OCI-LY7 (cell line): ENCODE results near the gene SLC4A9. TPM values are rescaled to one million over a fixed set of nuclear protein-coding genes. Genes with fewer than 3 reads are reported as not detected.

Experiments used
- BruUV-seq: library from RNA; stranded (reverse); fragments of 400-500 nt; replicated peaks from 2 replicates; lab custom pipeline; 2021; lab: Mats Ljungman, UMichigan
- CTCF ChIA-PET: fragments of 300-600 bp; sonication (Branson Sonifier 250); formaldehyde crosslinking; loops from one replicate; lab custom pipeline; 2022; ENCODE audit warnings: antibody characterized with exemption; ENCODE audit not compliant: unreplicated experiment; lab: Charles Lee
- POLR2A ChIA-PET: fragments of 300-600 bp; sonication (Branson Sonifier 250); formaldehyde crosslinking; loops from one replicate; lab custom pipeline; 2022; ENCODE audit warnings: antibody characterized with exemption; lab: Charles Lee
- DNase-seq: peaks from one replicate; pipeline ENCODE4 v3.0.0-alpha.2; 2015; ENCODE audit warnings: low spot score
- H2AFZ ChIP-seq: fragments of 200-600 bp; sonication (generic), shearing (Covaris generic); 2 replicates; pipeline ENCODE4 v1.6.1; 2014; ENCODE audit warnings: mild to moderate bottlenecking, antibody characterized with exemption, low read length, moderate library complexity
- H3K27ac ChIP-seq: fragments of 200-600 bp; sonication (generic); 2 replicates; pipeline ENCODE4 v1.5.1; 2014; ENCODE audit warnings: mixed run types, low read depth, mild to moderate bottlenecking, moderate library complexity, low read length, inconsistent platforms; ENCODE audit not compliant: poor library complexity, severe bottlenecking
- H3K36me3 ChIP-seq: fragments of 200-600 bp; sonication (generic); 2 replicates; pipeline ENCODE4 v1.6.1; 2014; ENCODE audit warnings: mild to moderate bottlenecking, antibody characterized with exemption, low read length, moderate library complexity, mixed read lengths; ENCODE audit not compliant: insufficient read depth
- H3K4me1 ChIP-seq: fragments of 200-600 bp; sonication (generic); 2 replicates; pipeline ENCODE4 v1.5.1; 2014; ENCODE audit warnings: mild to moderate bottlenecking, low read length; ENCODE audit not compliant: insufficient read depth, poor library complexity, severe bottlenecking
- H3K4me2 ChIP-seq: fragments of 200-600 bp; sonication (generic); 2 replicates; pipeline ENCODE4 v1.6.1; 2014; ENCODE audit warnings: mild to moderate bottlenecking, low read length
- H3K4me3 ChIP-seq: fragments of 200-600 bp; sonication (generic); 2 replicates; pipeline ENCODE4 v1.5.1; 2014; ENCODE audit warnings: mild to moderate bottlenecking, low read depth, low read length; ENCODE audit not compliant: poor library complexity, severe bottlenecking
- H3K79me2 ChIP-seq: fragments of 200-600 bp; sonication (generic); 2 replicates; pipeline ENCODE4 v1.6.1; 2016; ENCODE audit warnings: low read depth, mild to moderate bottlenecking, low read length, moderate library complexity, mixed read lengths; ENCODE audit not compliant: insufficient read depth
- H3K9me2 ChIP-seq: fragments of 200-600 bp; sonication (generic); 2 replicates; pipeline ENCODE4 v1.6.1; 2016; ENCODE audit warnings: mild to moderate bottlenecking, low read length, mixed read lengths; ENCODE audit not compliant: insufficient read depth
- H3K9me3 ChIP-seq: fragments of 200-600 bp; sonication (generic); 2 replicates; pipeline ENCODE4 v1.6.1; 2014; ENCODE audit warnings: mild to moderate bottlenecking, mixed run types, low read length, mixed read lengths
- H4K20me1 ChIP-seq: fragments of 200-600 bp; sonication (generic); 2 replicates; pipeline ENCODE4 v1.6.1; 2014; ENCODE audit warnings: mild to moderate bottlenecking, antibody characterized with exemption, low read length, moderate library complexity, mixed read lengths; ENCODE audit not compliant: insufficient read depth
- CTCF ChIP-seq: fragments of 200-600 bp; sonication (generic); conservative IDR thresholded peaks from 2 replicates; pipeline ENCODE4 v1.5.1; 2014; ENCODE audit warnings: mild to moderate bottlenecking, antibody characterized with exemption, low read length, moderate library complexity, mixed read lengths
- EZH2phosphoT487 ChIP-seq: fragments of 200-600 bp; sonication (generic); IDR thresholded peaks from 2 replicates; pipeline ENCODE4 v1.6.1; 2018; ENCODE audit warnings: low read depth, borderline replicate concordance, mild to moderate bottlenecking, mixed run types, antibody characterized with exemption, low read length, moderate library complexity, mixed read lengths
- intact Hi-C: fragments of 100-400 bp; cut with micrococcal nuclease; formaldehyde crosslinking; loops from one replicate; pipeline ENCODE4 v1.10.0; 2022; ENCODE audit not compliant: unreplicated experiment
- total RNA-seq, 2 experiments: library from RNA; depleted of rRNA in 1 of 2; stranded (reverse); fragments of >200 nt in 1 of 2; shearing (Covaris generic) in 1 of 2; gene quantifications; 2 replicates each; pipeline ENCODE4 v1.2.3, GENCODE V29; 2014 to 2022

SLC4A9 gene
- total RNA-seq, 2 experiments from 2014 or later: 0.22 to 2.6 TPM

DNA sequence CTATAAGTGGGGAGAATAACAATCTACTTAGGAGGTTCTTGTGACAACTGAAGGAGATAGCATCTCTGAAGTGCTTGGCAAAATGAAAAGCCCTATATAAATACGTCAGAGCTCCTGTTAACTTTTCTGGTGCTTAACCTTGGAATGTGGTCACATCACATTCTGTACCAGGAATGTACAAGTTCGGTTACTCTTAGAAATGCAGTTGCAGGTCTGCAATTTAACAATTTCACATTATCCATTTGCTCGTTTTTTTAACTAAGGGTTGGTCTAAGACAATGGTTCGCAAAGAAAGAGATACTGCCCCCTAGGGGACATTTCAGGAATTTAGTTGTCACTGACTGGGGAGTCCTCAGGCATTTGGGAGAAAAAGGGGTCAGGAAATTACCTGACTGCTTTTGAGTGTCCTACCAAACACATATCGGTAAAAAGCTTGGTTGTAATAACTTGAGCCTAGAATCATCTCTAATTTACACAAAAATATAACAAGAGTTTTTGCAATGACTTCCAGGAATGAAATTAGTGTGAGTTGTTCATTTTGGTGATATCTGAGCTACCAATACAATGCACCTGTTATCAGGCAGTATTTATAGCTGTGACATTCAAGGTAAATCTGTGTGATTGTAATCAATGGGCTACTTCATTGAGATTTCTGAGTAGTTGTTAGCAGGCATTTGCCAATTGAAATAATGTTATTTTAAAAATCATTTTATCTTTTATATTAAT, 8.2 kb upstream of the SLC4A9 start:
- peak; percentile 84 for DNase-seq
- intact Hi-C loops: loop anchor here (1.0 kb wide), 1 partner anchor 107 kb away; no protein-coding TSS in a partner anchor
- H2AFZ ChIP-seq: peak overlapping the region; percentile 24; the same call in 1 of the 2 replicates

GRCh38 chr5:140355546-140355945, 4.4 kb upstream of the SLC4A9 start:
- Histone ChIP-seq H4K20me1 (no peaks in the 10 kb centered on the region), H3K27ac (no peak overlapping the region), H2AFZ (no peak overlapping the region), H3K4me3 (no peak overlapping the region), H3K9me3 (no peaks in the 10 kb centered on the region), H3K36me3 (no peaks in the 10 kb centered on the region), H3K79me2 (no peaks in the 10 kb centered on the region), H3K4me2 (no peak overlapping the region), H3K9me2 (no peaks in the 10 kb centered on the region), H3K4me1 (peaks cover 11% of the 10 kb centered on the region)
- no peak for DNase-seq
- ChIA-PET CTCF (interaction anchor here (0.8 to 4.8 kb wide), 3 partner anchors 112 to 234 kb away, joined by 3 to 40 read pairs (median 4); no protein-coding TSS in a partner anchor), POLR2A (interaction anchor here (1.0 to 5.6 kb wide), 5 partner anchors 9 to 292 kb away, joined by 3 to 47 read pairs (median 5); partner anchors contain the start of genes HBEGF, IK and NDUFA2)
- intact Hi-C loops: no loop called here
- TF ChIP-seq EZH2phosphoT487 (no peak), CTCF (no peak)
- no TSS peak for BruUV-seq

More for the DNA sequence above, 8.2 kb upstream of the SLC4A9 start:
- CTCF ChIA-PET: interaction anchor here (1.0 to 4.8 kb wide), 5 partner anchors 9 to 112 kb away, joined by 3 to 40 read pairs (median 4); no protein-coding TSS in a partner anchor
- BruUV-seq: no TSS peak
- TF ChIP-seq CTCF (peak; percentile 99), EZH2phosphoT487 (no peak)
- no peaks in the 10 kb centered on the region for H4K20me1 ChIP-seq
- H3K79me2 ChIP-seq: no peaks in the 10 kb centered on the region
- no peak overlapping the region for H3K27ac ChIP-seq
- H3K9me3 ChIP-seq: no peaks in the 10 kb centered on the region
- H3K4me3 ChIP-seq: no peak overlapping the region
- H3K36me3 ChIP-seq: no peaks in the 10 kb centered on the region
- peak overlapping the region; percentile 28; the same call in 1 of the 2 replicates for H3K4me2 ChIP-seq
- H3K9me2 ChIP-seq: no peaks in the 10 kb centered on the region
- POLR2A ChIA-PET: interaction anchor here (0.7 to 5.6 kb wide), 7 partner anchors 9 to 287 kb away, joined by 3 to 47 read pairs (median 5); no protein-coding TSS in a partner anchor
- peaks cover 31% of the 10 kb centered on the region for H3K4me1 ChIP-seq
